Hepatocyte (in vitro differentiated cells): ENCODE data around the gene FREM1.

Experiments used
- EZH2 ChIP-seq: fragments of 200-600 bp; sonication (generic); IDR thresholded peaks from 2 replicates; pipeline ENCODE4 v1.6.1; 2016; ENCODE audit warnings: antibody characterized with exemption, mild to moderate bottlenecking, borderline replicate concordance
- EZH2phosphoT487 ChIP-seq: fragments of 200-600 bp; sonication (generic); IDR thresholded peaks from one replicate; pipeline ENCODE4 v1.6.1; 2018; ENCODE audit warnings: antibody characterized with exemption, mild to moderate bottlenecking, low read depth, moderate library complexity; ENCODE audit not compliant: unreplicated experiment, severe bottlenecking
- TF ChIP-seq, protein P1 (sequence below): fragments of 200-600 bp; sonication (generic); IDR thresholded peaks from 2 replicates; pipeline ENCODE4 v1.5.1; 2016; ENCODE audit warnings: antibody characterized with exemption, mild to moderate bottlenecking; ENCODE audit not compliant: poor library complexity

- TF ChIP-seq, protein P1, sequence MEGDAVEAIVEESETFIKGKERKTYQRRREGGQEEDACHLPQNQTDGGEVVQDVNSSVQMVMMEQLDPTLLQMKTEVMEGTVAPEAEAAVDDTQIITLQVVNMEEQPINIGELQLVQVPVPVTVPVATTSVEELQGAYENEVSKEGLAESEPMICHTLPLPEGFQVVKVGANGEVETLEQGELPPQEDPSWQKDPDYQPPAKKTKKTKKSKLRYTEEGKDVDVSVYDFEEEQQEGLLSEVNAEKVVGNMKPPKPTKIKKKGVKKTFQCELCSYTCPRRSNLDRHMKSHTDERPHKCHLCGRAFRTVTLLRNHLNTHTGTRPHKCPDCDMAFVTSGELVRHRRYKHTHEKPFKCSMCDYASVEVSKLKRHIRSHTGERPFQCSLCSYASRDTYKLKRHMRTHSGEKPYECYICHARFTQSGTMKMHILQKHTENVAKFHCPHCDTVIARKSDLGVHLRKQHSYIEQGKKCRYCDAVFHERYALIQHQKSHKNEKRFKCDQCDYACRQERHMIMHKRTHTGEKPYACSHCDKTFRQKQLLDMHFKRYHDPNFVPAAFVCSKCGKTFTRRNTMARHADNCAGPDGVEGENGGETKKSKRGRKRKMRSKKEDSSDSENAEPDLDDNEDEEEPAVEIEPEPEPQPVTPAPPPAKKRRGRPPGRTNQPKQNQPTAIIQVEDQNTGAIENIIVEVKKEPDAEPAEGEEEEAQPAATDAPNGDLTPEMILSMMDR, result no peak
- TF ChIP-seq EZH2phosphoT487 (no peak), EZH2 (no peak)
Observed at GRCh38 chr9:14903040-14903439, 7.2 kb downstream of the FREM1 start.
